CD4-positive, alpha-beta T cell treated with Interferon alpha-2 for 1 hour (primary cell): ENCODE data around the gene IL17C.

Experiments used
- DNase-seq, 2 donors: peaks; one replicate each; pipeline ENCODE4 v3.0.0-alpha.2; 2020 to 2022

Gene IL17C

GRCh38 chr16:88647178-88648070, 9.1 kb downstream of the IL17C start:
- no peak for DNase-seq

GRCh38 chr16:88649195-88649923, 11.0 kb downstream of the IL17C start:
- no peak for DNase-seq

GRCh38 chr16:88649924-88650748, 11.8 kb downstream of the IL17C start:
- peak; percentile 37 to 47 for DNase-seq

GRCh38 chr16:88650749-88651275, 12.4 kb downstream of the IL17C start, which contains the start of gene CYBA:
Gene CYBA, minus strand, starts transcription at chr16:88651053. Its CDS starts 40 bp downstream, at chr16:88651013.
- DNase-seq: peak; percentile 87 to 90

GRCh38 chr16:88651276-88651988, 13.1 kb downstream of the IL17C start:
- peak; percentile 82 to 87 for DNase-seq

GRCh38 chr16:88651989-88652761, 13.8 kb downstream of the IL17C start:
- no peak for DNase-seq

- no peak for DNase-seq
Observed at GRCh38 chr16:88652762-88653063, 14.3 kb downstream of the IL17C start.

- DNase-seq: no peak
Observed at GRCh38 chr16:88653101-88653500, 14.7 kb downstream of the IL17C start.

- DNase-seq: peak in 1 of 2 donors; percentile 33
Observed at GRCh38 chr16:88653596-88654362, 15.4 kb downstream of the IL17C start.

- no peak for DNase-seq
Observed at GRCh38 chr16:88654363-88655052, 16.1 kb downstream of the IL17C start.

- DNase-seq: no peak
Observed at GRCh38 chr16:88655053-88655732, 16.8 kb downstream of the IL17C start.

- no peak for DNase-seq
Observed at GRCh38 chr16:88655733-88656281, 17.4 kb downstream of the IL17C start.

GRCh38 chr16:88656291-88656980, 18.1 kb downstream of the IL17C start:
- DNase-seq: no peak

GRCh38 chr16:88657371-88657770, 19.0 kb downstream of the IL17C start:
- DNase-seq: no peak

GRCh38 chr16:88658714-88659113, 20.3 kb downstream of the IL17C start:
- DNase-seq: no peak

- DNase-seq: no peak
Observed at GRCh38 chr16:88659160-88659559, 20.8 kb downstream of the IL17C start.

GRCh38 chr16:88661468-88661867, 23.1 kb downstream of the IL17C start:
- DNase-seq: no peak

- DNase-seq: peak in 1 of 2 donors; percentile 25
Observed at GRCh38 chr16:88662222-88662842, 24.0 kb downstream of the IL17C start.
